Measurements from ENCODE around the gene ALDH1L1. TPM values are rescaled to one million over a fixed set of nuclear protein-coding genes. Genes with fewer than 3 reads are reported as not detected.
A peak's percentile ranks its signal among the peaks of the same experiment; 100 is the strongest.

ALDH1L1 gene
- total and polyA plus RNA-seq, 2 of the 8 experiments (the other 6 are each of a cell fraction or from before 2014, with no cell fraction given): 0.98 to 1.6 TPM

GRCh38 chr3:126125341-126125740 lies 55.0 kb downstream of the ALDH1L1 start:
- no peak overlapping the region for H4K8ac ChIP-seq (ENCODE audit: extremely low read depth, insufficient read depth, low read length)
- H3K9me3 ChIP-seq (ENCODE audit: insufficient read depth in 2 of 2, low read depth in 1 of 2, low read length in 1 of 2): no peaks in the 10 kb centered on the region
- H2BK120ac ChIP-seq (replicated peaks; ENCODE audit: low read depth, low read length): no peak overlapping the region
- TF ChIP-seq HDAC6 (IDR thresholded peaks at IDR 0.05; ENCODE audit: low read depth, low read length) (no peak), RAD21 (IDR thresholded peaks at IDR 0.05 in 1 of 2, conservative IDR thresholded peaks at IDR 0.05 in 1 of 2; ENCODE audit: low read depth in 2 of 2, low read length in 2 of 2) (no peak), MAFK (IDR thresholded peaks at IDR 0.05; ENCODE audit: low read depth, low read length) (no peak), ASH2L (IDR thresholded peaks at IDR 0.05; ENCODE audit: low read length) (no peak)
- no peak overlapping the region for H3K27ac ChIP-seq (ENCODE audit: low read depth, low read length)
- 82% methylated on average over 4 of the region's 5 CpGs; no CpG with 5 or more reads in 1 of the 2 experiments for WGBS, 2 experiments (ENCODE audit: extremely low coverage in 1 of 2, insufficient coverage in 1 of 2, insufficient read length in 1 of 2, insufficient replicate concordance in 2 of 2, low coverage in 1 of 2, low lambda C conversion rate in 2 of 2, missing lambda C conversion rate in 1 of 2)
- no peak overlapping the region for H3K23ac ChIP-seq (ENCODE audit: insufficient read length)
- no peak overlapping the region for H3K4me3 ChIP-seq (ENCODE audit: extremely low read depth in 1 of 4, insufficient read depth in 2 of 4, low read depth in 3 of 4, low read length in 4 of 4)
- H2BK5ac ChIP-seq (ENCODE audit: low read depth, low read length): no peak overlapping the region; the same call in 1 of the 2 replicates
- H3K36me3 ChIP-seq (ENCODE audit: control insufficient read depth in 2 of 4, insufficient read depth in 4 of 4, low read length in 3 of 4): no peaks in the 10 kb centered on the region
- no peak overlapping the region for H3K4me2 ChIP-seq (ENCODE audit: insufficient read depth in 1 of 2, low read depth in 2 of 2, low read length in 2 of 2)
- H2AFZ ChIP-seq (ENCODE audit: low read length): no peak overlapping the region
- peak overlapping the region; percentile 81; the same call in 1 of the 2 replicates for H2BK15ac ChIP-seq (ENCODE audit: low read length)
- FAIRE-seq (no peak), DNase-seq (ENCODE audit: low read depth in 1 of 2, low spot score in 2 of 2) (no peak)
- H2AK5ac ChIP-seq (ENCODE audit: low read depth, low read length): no peak overlapping the region; the same call in 1 of the 2 replicates
- no peaks in the 10 kb centered on the region for H3K79me1 ChIP-seq (ENCODE audit: low read depth, low read length)
- H3K9ac ChIP-seq (replicated peaks in 1 of 4; ENCODE audit: extremely low read depth in 1 of 4, low read depth in 3 of 4, low read length in 3 of 4): no peak overlapping the region
- no peaks in the 10 kb centered on the region for H4K20me1 ChIP-seq (replicated peaks in 1 of 2; ENCODE audit: control insufficient read depth in 1 of 2, insufficient read depth in 2 of 2, low read length in 2 of 2)
- peak overlapping the region; percentile 48; the same call in 1 of the 2 replicates for H2BK20ac ChIP-seq (ENCODE audit: low read length)
- H3K27me3 ChIP-seq (replicated peaks in 1 of 4; ENCODE audit: control insufficient read depth in 3 of 4, extremely low read depth in 1 of 4, insufficient read depth in 3 of 4, low read length in 3 of 4): no peaks in the 10 kb centered on the region
- POLR2A ChIA-PET (ENCODE audit: partially characterized antibody): interaction anchor here (1.2 to 1.6 kb wide), 3 partner anchors 8 to 25 kb away, joined by 3 to 4 read pairs (median 3); no protein-coding TSS in a partner anchor
- H3K4ac ChIP-seq (replicated peaks; ENCODE audit: insufficient read length, low read depth, low read length): no peak overlapping the region
- peaks cover 0 to 11% (median 6%) of the 10 kb centered on the region in 4 experiments; a peak in 5 of 7 replicates for H3K4me1 ChIP-seq (replicated peaks in 1 of 4; ENCODE audit: control insufficient read depth in 3 of 4, insufficient read depth in 4 of 4, low read length in 3 of 4)
- no peak overlapping the region for H4K5ac ChIP-seq (ENCODE audit: insufficient read length, low read depth, low read length)
- no peaks in the 10 kb centered on the region for H3K79me2 ChIP-seq (ENCODE audit: control insufficient read depth in 1 of 2, insufficient read depth in 2 of 2, low read length in 2 of 2)
- no peak overlapping the region for H3K14ac ChIP-seq (ENCODE audit: insufficient read length)
- H3K23me2 ChIP-seq (ENCODE audit: low read depth, low read length): no peaks in the 10 kb centered on the region
- peak overlapping the region; percentile 2 for H4K91ac ChIP-seq (replicated peaks; ENCODE audit: insufficient read length, low read length)
- H3K18ac ChIP-seq (ENCODE audit: extremely low read depth, low read length): no peak overlapping the region
- H2BK12ac ChIP-seq (ENCODE audit: low read depth, low read length): no peak overlapping the region
- no peak overlapping the region for H3K56ac ChIP-seq (replicated peaks; ENCODE audit: insufficient read length, low read depth, low read length)
- CTCF ChIA-PET (ENCODE audit: partially characterized antibody): interaction anchor here (0.6 to 4.5 kb wide), 7 partner anchors 8 to 481 kb away, joined by 3 to 30 read pairs (median 4); no protein-coding TSS in a partner anchor
